AG04450 (cell line): ENCODE measurements around the gene STAG2. TPM values are rescaled to one million over a fixed set of nuclear protein-coding genes. Genes with fewer than 3 reads are reported as not detected.

Source experiments
- CTCF ChIA-PET: fragments of 300-600, 350-600 bp; formaldehyde crosslinking; extraction: SDS; loops from one replicate; lab custom pipeline; 2022; ENCODE audit warnings: antibody characterized with exemption, inconsistent platforms; lab: Charles Lee
- POLR2A ChIA-PET: fragments of 350-600 bp; formaldehyde crosslinking; extraction: SDS; loops from one replicate; lab custom pipeline; 2021; ENCODE audit warnings: antibody characterized with exemption, inconsistent platforms; lab: Yijun Ruan, JAX
- DNase-seq: peaks from one replicate; pipeline ENCODE4 v3.0.0-alpha.2; 2011; ENCODE audit warnings: low read depth, low spot score
- H3K27ac ChIP-seq: one replicate; pipeline ENCODE4 v1.5.1; 2012; ENCODE audit warnings: low read depth, low read length, control low read depth
- H3K27me3 ChIP-seq: one replicate; pipeline ENCODE4 v1.6.0; 2012; ENCODE audit warnings: low read length; ENCODE audit not compliant: control insufficient read depth, insufficient read depth
- H3K4me3 ChIP-seq: 2 replicates; pipeline ENCODE4 v1.5.1; 2011; ENCODE audit warnings: mild to moderate bottlenecking, low read depth, low read length, control low read depth
- H3K9me3 ChIP-seq: 2 replicates; pipeline ENCODE4 v1.5.1; 2012; ENCODE audit warnings: low read length; ENCODE audit not compliant: control insufficient read depth, insufficient read depth
- CTCF ChIP-seq: IDR thresholded peaks from 2 replicates; pipeline ENCODE4 v1.5.1; 2011; ENCODE audit warnings: low read depth, low read length, control low read depth, inconsistent platforms
- polyA plus RNA-seq: library from polyadenylated mRNA; depleted of rRNA; stranded (reverse); fragments of >200 nt; gene quantifications from 2 replicates; pipeline ENCODE4 v1.2.3, GENCODE V29; 2011

Gene STAG2
- polyA plus RNA-seq, 1 experiment: 56.2 TPM

- DNase-seq: no peak
- Histone ChIP-seq H3K9me3 (no peaks in the 10 kb centered on the region), H3K4me3 (no peak overlapping the region), H3K27ac (no peak overlapping the region), H3K27me3 (no peaks in the 10 kb centered on the region)
- POLR2A ChIA-PET: no interaction called here
- CTCF ChIA-PET: interaction anchor here (0.5 to 0.7 kb wide), 3 partner anchors 34 to 104 kb away, joined by 3 read pairs; no protein-coding TSS in a partner anchor
- no peak for TF ChIP-seq CTCF
Measured at GRCh38 chrX:123971982-123972381, 10.5 kb downstream of the STAG2 start.

DNA sequence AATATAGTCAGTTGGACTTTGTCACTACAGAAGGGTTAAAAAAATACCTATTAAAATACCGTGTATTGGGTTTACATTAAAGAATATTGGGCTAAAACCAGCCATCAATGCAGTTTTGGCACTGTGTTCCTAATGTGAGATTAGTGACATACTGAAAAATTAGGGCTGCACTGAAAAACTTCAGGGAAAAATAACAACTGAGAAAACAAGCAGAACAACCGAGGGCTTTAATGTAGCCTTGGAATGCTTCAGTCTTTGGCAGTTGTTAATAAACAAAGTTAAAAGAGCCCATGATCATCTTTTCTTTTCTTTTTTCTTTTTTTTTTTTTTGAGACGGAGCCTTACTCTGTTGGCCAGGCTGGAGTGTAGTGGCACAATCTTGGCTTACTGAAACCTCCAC, 12.4 kb downstream of the STAG2 start:
- CTCF ChIA-PET: no interaction called here
- no peak for DNase-seq
- Histone ChIP-seq H3K9me3 (no peaks in the 10 kb centered on the region), H3K27me3 (no peaks in the 10 kb centered on the region), H3K4me3 (no peak overlapping the region), H3K27ac (no peak overlapping the region)
- POLR2A ChIA-PET: no interaction called here
- no peak for TF ChIP-seq CTCF

DNA sequence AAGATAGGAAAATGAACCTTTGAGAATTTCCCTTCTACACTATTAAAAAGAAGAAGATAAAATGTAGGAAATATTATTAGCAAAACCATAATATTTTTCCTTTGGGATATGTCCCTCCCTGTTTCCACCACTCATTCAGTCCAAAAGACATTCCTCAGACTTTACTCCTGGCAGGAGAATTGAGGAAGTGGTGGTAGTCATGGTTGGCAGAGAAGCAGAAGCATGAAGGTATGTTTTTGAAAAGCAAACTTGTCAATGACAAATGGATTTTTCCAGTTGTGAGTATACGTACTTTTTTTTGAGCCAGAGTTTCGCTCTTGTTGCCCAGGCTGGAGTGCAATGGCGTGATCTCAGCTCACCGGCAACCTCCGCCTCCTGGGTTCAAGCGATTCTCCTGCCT, 13.7 kb downstream of the STAG2 start:
- ChIA-PET POLR2A (no interaction called here), CTCF (no interaction called here)
- no peak for DNase-seq
- TF ChIP-seq CTCF: no peak
- no peaks in the 10 kb centered on the region for H3K9me3 ChIP-seq
- no peak overlapping the region for H3K27ac ChIP-seq
- no peaks in the 10 kb centered on the region for H3K27me3 ChIP-seq
- H3K4me3 ChIP-seq: no peak overlapping the region

- Histone ChIP-seq H3K27ac (no peak overlapping the region), H3K4me3 (no peak overlapping the region), H3K27me3 (no peaks in the 10 kb centered on the region), H3K9me3 (no peaks in the 10 kb centered on the region)
- no peak for DNase-seq
- ChIA-PET CTCF (interaction anchor here (0.6 to 3.0 kb wide), 21 partner anchors 8 to 199 kb away, joined by 3 to 50 read pairs (median 4); partner anchors contain the start of gene STAG2), POLR2A (no interaction called here)
- peak; percentile 38; the same call in 1 of the 2 replicates for TF ChIP-seq CTCF
Measured at GRCh38 chrX:123976706-123977316, 15.3 kb downstream of the STAG2 start.

GRCh38 chrX:123983240-123983639, 21.7 kb downstream of the STAG2 start:
- no peaks in the 10 kb centered on the region for H3K27me3 ChIP-seq
- DNase-seq: no peak
- H3K4me3 ChIP-seq: no peak overlapping the region
- no peaks in the 10 kb centered on the region for H3K9me3 ChIP-seq
- ChIA-PET POLR2A (no interaction called here), CTCF (no interaction called here)
- TF ChIP-seq CTCF: no peak
- no peak overlapping the region for H3K27ac ChIP-seq
